HG03280 (cell line): Measurements from ENCODE around the gene CFAP298.

Source experiments
- ATAC-seq: cut with Tn5 transposase; IDR thresholded peaks from one replicate; pipeline ENCODE4 v1.9.1; 2021; ENCODE audit warnings: mild to moderate bottlenecking, moderate library complexity; ENCODE audit not compliant: unreplicated experiment

Gene CFAP298

DNA sequence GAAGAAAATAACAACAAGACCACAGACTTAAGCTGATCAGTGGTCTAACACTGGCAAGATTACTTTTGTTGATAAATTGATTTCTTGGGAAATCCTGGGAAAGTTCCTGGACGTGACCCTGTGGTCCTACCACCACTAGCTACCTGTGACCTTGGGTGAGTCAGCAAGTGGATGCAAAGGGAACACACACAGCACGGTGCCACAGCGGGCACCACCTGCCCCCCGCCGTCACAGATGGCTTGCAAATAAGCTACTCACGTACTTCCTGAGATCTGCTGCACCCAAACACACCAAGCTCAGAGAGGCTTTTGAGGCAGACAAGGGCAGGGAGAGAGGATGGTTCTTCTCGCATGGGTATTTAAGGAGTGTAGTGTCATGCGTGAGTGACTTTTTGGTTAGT is 12.7 kb downstream of the CFAP298 start:
- ATAC-seq: no peak

DNA sequence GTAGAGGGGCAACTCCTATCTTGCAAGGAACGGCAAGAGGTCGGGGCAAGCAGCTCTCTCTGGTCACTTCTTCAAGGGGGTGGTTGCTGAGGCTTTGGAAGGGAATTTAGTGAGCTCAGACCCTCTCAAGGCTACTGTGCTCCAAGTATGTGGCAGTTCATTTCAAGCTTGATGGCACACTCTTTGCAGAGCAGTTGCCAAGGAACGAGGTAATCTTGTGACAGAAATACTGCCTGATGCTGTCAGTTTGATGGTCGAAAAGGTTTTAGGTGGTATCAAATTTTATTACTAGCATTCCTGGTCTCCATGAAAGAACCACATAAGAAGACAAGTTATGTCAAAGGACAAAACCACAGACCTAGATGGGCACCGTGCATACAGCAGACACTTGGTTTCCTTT is 13.1 kb downstream of the CFAP298 start:
- ATAC-seq: no peak

GRCh38 chr21:32597205-32597604 is 15.0 kb downstream of the CFAP298 start:
- no peak for ATAC-seq

DNA sequence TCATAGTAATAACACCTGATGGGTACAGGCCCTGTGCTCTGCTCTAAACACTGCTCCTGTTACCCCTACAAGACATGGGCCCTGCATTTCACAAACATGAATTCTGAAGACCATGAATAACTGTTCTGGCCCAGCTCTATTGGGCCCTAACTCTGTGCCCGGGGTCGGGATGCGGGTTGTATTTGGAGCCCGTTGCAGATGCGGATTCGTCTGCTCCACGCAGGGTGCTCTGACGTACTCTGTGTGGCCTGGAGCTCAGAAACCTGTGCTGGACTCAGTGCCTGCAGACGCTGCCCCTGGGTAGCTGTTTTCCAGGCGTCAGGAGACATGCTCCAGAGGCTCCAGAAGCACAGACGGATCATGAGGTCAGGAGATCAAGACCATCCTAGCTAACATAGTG is 16.7 kb downstream of the CFAP298 start:
- ATAC-seq: no peak

DNA sequence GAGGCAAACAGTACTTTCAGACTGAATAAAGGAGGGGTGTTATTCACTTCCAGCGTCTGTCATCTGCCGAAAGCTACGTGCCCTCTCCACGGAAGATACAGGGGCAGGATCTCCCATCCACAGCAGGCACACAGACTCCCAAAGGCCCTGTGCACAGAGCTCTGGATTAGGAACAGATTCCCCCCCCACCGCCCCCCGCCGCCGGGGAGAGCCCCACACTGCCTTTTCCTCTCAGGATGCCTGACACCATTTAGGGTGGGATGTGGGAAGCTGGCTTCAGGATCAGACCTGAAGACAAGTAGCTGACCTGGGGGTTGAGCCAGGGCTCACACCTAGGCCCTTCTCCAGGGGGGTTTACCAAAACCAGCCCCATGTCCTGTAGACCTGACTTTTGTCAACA is 18.5 kb downstream of the CFAP298 start:
- ATAC-seq: no peak

GRCh38 chr21:32592929-32593502 is 19.2 kb downstream of the CFAP298 start:
- ATAC-seq: no peak

DNA sequence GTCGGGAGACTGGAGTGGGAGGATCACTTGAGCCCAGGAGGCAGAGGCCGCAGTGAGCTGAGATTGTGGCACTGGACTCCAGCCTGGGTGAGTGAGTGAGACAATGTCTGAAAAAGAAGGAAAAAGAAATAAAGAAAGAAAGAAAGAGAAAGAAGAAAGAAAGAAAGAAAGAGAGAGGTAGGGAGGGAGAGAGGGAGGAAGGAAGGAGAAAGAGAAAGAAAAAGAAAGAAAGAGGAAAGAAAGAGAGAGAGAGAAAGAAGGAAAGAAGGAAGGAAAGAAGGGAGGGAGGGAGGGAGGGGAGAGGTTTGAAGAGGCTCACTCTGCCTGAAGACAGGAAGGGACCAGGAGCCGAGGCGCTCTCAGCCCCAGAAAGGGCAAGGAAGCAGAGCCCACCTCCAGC is 22.0 kb downstream of the CFAP298 start:
- ATAC-seq: no peak

DNA sequence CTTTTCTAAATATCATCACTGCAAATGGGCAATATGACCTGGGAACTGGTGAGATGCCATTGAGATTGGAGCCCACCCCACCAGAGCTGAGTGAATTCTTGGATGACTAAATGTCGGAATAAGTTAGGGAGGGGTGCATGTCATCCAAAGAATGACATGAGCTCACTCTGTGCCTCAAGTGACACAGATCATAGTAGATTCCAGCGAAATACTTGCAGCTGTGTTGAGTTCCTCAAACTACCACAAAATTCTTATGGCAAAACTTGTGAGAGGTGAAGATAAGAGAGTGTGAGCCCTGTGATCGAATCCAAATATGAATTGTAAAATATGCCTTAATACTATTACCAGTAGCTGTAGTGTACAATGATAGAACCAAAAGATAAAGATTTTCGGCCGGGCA is 24.5 kb downstream of the CFAP298 start:
- ATAC-seq: no peak

DNA sequence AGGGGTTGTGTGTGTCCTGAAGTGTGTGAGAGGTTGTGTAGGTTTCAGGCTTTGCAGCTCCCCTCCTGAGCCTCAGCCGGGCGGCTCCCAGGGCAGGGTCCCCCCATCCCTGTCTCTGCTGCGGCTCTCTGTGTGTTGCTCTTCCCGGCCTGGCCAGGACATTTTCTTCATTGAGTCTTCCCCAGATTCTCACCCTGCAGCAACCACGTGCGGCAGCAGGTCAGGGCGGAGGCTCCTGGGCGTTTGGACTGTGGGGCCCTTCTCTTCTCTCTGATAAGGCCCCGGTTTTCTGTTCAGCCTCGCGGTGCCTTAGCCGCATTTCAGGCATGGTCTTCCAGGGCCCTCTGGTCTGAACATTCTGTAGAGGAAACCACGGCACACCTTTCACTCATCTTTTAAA is 25.1 kb downstream of the CFAP298 start:
- no peak for ATAC-seq

GRCh38 chr21:32585970-32586369 is 26.2 kb downstream of the CFAP298 start:
- no peak for ATAC-seq

DNA sequence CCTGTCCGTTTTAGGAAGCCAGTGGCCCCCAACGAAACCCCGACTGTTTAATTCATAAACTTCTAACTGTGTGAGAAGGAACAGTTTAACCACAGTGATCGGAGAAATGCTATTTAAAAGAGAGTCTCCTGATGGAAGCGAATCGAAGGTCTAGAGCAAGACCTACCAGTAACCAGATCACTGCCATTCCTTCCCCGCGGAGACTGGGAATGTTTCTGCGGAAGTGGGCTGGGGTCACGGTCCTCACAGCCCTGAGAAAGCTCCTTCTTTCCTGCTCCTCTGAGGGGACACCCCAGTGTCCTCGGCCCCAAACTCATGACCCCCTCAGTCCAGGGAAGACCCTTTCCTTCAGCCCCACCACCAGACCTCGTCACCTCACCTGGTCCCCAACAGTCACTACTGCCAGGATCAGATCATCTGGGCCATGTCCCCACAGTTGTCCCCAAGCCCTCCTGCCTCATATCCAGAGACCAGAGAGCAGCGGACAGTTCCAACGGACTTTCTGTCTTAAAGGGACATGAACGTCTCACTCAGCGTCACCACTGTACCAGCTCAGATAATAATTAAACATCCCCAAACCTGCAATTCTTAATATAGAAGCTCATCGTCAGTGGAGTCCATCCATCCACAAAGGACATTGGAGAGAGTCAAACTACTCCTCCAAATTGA is 27.0 kb downstream of the CFAP298 start, which contains the start of gene TCP10L:
TCP10L (minus strand) TSS at position 482 of the 669 bp plus-strand sequence. CDS start 1,219 bp downstream, outside the sequence.
- ATAC-seq: no peak

DNA sequence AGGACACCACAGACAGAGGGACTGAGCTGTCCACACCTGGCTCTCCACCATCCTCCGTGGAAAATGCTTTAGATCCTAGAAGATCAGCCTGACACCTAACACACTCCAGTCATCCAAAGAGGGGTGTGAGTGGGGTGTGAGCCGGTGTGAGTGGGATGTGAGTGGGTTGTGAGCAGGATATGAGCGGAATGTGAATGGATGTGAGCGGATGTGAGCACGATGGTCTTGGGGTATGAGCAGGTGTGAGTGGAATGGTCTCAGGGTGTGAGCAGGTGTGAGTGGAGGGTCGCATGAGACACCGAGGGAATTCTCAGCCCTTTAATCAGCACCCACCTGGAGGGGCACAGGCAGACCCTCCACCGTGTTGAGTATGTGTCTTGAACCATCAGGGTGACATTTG is 27.7 kb downstream of the CFAP298 start:
- ATAC-seq: no peak

DNA sequence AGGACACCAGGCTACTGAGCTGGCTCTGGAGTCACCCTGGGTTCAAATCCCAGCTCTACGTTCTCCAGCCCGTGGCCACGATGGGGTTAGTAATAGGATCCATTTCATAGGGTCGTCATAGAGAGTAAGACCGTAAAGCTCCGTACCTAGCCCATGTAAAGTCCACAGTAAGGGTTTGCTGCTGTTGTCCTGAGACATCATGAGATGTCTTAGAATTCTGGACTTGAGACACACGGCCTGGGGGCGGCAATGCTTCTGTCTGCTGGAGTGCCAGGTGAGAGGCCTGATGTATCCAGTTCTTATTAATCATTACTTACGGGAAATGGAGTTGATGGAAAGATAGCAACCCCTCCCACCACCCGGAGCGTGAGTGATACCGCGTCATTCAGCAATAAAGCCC is 30.4 kb downstream of the CFAP298 start:
- ATAC-seq: no peak

- ATAC-seq: no peak
Observed at GRCh38 chr21:32580949-32581348, 31.2 kb downstream of the CFAP298 start.

GRCh38 chr21:32578107-32578691 is 34.0 kb downstream of the CFAP298 start:
- no peak for ATAC-seq

DNA sequence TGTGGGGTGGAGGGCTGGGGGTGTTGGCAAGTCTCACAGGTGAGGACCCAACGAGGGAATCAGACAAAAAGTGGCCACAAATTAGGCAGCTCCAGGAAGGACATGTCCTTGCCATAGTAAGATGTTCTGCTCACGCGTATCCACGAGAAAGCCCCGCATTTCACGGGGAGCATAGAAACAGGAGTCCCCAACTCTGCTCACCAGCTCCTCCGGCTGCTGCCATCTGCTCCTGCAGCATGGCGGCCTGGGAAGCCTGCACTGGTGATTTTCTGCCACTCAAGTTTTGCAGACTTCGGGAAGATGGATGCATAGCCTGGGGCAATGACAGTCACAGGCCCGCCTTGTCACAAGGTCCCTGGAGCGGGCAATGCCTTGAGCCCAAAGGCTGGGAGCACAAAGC is 36.2 kb downstream of the CFAP298 start:
- ATAC-seq: no peak

DNA sequence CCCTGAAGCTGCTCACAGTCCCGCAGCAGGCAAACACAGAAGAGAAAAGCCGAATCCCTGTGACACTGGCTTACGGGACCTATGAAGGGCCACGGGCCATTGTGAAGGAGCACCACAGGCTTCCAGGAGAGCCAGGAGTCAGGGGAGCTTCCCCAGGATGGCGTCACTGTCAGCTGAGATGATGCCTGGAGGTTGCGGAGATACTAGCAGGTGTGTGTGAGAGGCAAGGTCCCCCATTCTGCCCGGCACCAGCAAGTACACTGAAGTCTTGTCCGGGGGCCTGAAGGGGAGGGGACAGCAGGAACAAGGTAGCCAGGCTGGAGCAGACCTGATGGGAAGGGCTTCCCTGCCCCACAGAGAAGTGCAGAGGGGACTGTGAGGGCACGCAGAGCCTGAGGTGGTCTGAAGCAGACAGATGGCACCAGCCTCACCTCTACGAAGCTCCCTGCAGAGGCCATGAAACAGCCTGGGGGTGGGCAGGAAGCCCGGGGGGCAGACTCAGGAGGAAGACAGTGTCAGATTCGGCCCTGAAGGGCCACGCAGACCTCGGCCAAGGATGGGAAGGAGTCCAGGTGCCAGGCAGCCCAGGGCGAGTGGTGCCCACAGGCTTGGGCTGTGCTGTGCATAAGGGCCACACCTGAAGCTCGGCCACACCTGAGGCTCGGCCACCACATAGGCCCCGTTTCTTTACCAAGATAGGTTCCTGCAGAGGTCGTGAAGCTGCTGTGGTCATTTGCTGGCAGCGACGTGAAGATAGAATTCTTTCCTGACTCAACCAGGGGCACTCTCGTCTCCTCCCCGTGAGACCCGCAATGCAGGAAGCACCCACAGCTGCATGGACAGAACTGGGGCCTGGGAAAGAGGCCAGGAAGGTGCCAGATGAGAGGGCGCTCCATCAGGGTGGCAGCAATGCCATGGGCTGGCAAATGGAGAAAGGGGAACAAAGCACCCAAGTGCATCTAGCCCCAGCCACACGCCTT is 36.9 kb downstream of the CFAP298 start:
- no peak for ATAC-seq

- ATAC-seq: no peak
Observed at GRCh38 chr21:32572574-32573420, 39.4 kb downstream of the CFAP298 start.

DNA sequence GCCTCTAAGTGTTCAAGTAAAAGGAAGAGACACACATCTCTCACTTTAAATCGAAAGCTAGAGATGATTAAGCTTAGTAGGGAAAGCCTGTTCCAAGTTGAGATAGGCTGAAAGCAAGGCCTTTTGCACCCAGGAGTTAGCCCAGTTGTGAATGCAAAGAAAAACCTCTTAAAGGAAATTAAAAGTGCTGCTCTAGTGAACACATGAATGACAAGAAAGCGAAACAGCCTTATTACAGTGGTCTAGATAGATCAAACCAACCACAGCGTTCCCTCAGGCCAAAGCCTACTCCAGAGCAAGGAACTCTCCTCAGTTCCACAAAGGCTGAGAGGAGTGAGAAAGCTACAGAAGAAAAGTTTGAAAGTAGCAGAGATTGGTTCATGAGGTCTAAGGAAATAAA is 41.7 kb downstream of the CFAP298 start:
- no peak for ATAC-seq
